ENCODE measurements around the gene LRRC74B. TPM values are rescaled to one million over a fixed set of nuclear protein-coding genes. Genes with fewer than 3 reads are reported as not detected.

The LRRC74B gene
- total and polyA plus RNA-seq, 12 donors: 0.07 to 0.32 (median 0.19) TPM; not detected in 8

DNA sequence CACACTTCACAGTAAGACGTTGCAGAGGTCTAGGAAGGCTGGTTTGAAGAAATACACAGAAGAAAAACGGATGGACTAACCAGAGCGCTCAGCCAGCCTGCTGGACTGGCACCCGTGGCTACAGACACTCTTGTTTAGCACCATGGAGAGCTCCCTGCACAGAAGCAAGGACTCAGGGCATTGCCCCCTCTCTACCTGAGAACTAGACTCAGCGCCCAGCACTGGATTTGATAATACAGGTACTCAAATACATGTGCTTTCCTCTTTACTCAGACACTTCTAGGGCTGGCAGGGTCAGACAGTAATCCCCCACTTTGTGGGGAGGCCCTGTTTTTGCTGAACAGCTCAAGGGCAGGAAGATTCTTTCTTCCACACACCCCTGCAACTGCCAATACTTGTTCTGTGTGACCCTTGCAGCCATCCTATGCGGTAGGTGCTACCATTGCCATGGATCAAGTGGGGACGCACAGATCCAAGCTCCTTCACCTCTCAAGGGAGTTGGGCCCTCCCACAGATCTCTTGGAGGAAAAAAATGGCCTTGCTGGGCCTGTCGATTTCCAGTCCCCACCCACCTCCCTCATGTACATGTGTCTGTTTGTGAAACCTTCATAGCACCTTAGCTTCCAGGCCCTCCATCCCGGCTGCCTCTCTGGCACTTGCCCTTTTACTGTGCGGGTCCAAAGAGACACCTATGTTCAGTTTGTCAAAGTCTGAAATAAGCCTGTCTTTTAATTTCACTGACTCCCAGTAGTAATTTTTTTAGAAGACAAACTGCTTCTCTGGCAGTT, 35.9 kb upstream of the LRRC74B start:
- WGBS, 4 donors: 55 to 56% (median 55%) methylated on average over 9 to 10 of the region's 10 CpGs
- intact Hi-C loops (cut with DNase I): no loop called here
- H3K4me1 ChIP-seq (replicated peaks in 1 of 2): peaks cover 6 to 15% of the 10 kb centered on the region in 2 donors

DNA sequence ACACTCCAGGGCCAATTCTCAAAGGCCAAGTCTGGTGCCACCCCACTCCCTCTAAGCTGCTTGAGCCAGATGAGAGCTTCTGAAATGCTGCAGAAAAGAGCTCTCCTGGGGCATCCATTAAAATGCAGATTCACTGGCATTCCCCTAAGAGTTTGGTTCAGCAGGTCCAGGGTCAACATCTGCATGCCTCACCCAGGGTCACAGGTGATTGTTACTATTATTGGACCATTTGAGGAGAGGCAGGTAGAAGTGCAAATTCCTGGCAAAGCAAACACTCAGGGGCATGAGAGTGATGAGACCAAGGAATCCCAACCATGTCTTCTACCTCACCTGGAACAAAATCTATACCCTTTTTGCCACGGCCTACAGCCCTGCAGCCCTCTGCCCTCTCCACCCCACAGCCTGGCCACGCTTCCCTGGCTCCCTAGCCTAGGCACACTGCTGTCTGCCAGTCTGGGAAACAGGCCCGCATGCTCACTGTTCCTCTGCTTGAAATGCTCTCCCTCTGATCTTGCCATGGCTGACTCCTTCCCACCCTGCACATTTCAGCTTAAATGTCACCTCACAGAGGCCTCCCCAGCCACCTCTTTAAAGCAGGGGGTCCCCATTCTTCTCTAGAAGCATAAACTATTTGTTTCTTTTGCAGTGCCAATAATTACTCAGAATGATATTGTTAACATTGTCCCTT, 35.2 kb upstream of the LRRC74B start:
- intact Hi-C loops (cut with DNase I): no loop called here

More for the DNA sequence above, 35.9 kb upstream of the LRRC74B start:
- no peaks in the 10 kb centered on the region for H3K9me3 ChIP-seq (replicated peaks in 1 of 3)
- TF ChIP-seq, protein P1, sequence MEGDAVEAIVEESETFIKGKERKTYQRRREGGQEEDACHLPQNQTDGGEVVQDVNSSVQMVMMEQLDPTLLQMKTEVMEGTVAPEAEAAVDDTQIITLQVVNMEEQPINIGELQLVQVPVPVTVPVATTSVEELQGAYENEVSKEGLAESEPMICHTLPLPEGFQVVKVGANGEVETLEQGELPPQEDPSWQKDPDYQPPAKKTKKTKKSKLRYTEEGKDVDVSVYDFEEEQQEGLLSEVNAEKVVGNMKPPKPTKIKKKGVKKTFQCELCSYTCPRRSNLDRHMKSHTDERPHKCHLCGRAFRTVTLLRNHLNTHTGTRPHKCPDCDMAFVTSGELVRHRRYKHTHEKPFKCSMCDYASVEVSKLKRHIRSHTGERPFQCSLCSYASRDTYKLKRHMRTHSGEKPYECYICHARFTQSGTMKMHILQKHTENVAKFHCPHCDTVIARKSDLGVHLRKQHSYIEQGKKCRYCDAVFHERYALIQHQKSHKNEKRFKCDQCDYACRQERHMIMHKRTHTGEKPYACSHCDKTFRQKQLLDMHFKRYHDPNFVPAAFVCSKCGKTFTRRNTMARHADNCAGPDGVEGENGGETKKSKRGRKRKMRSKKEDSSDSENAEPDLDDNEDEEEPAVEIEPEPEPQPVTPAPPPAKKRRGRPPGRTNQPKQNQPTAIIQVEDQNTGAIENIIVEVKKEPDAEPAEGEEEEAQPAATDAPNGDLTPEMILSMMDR (IDR thresholded peaks at IDR 0.05): no peak
- H3K36me3 ChIP-seq (replicated peaks in 1 of 2): no peaks in the 10 kb centered on the region
- H3K4me3 ChIP-seq: no peak overlapping the region
- no peaks in the 10 kb centered on the region for H3K27me3 ChIP-seq
- peak in 2 of 7 donors; percentile 32 to 41 for DNase-seq
- no peak overlapping the region for H3K27ac ChIP-seq

DNA sequence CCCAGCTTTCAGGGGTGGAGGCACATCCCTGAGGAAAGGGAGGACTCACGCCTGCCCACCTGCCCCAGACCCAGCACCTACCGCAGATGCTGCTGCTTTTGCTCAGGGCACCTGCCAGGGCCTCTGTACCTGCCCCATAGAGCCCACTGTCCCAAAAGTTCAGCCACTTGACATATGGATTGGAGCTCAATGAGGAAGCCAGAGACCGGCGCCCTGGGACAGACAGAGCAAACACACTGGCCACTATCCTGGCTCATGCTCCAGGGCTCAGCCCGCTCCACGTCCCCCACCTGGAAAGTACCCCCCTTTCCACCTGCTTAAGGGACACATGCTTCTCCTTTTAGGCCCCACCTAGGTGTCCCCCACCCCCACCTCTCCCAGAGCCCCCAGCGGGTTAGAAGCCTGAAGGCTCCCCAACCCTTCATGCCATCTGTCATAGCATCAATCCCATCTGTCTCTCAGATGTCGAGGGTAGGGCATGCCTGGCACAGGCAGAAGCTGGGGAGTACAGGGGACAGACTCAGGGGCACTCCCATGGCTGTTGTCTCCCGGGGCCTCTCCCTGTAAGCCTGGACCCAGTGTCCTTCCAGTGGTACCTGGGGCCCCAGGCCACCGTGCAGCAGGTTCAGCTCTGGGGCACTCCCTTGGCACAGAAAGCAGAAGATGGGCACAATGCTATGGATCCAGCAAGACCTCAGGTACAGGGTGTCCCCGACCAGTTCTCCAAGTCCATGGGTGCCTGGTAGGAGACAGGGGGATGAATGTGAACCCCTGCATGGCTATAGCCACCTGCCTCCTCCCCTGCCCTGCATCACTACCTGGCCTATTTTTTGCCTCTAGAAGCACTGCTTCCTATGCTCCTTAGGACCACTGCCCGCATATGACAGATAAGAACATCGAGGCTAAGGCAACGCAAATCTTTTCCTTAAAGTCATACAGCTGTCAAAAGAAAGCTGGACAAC, 33.0 kb upstream of the LRRC74B start:
- peak overlapping the region in 1 of 5 donors; percentile 73 for H3K27ac ChIP-seq
- peaks cover 15 to 18% of the 10 kb centered on the region in 2 donors for H3K4me1 ChIP-seq (replicated peaks in 1 of 2)
- H3K9me3 ChIP-seq (replicated peaks in 1 of 3): no peaks in the 10 kb centered on the region
- DNase-seq: no peak
- no peaks in the 10 kb centered on the region for H3K36me3 ChIP-seq (replicated peaks in 1 of 2)
- H3K27me3 ChIP-seq: no peaks in the 10 kb centered on the region
- WGBS, 4 donors: 77 to 83% (median 81%) methylated on average over 5 to 14 of the region's 14 CpGs
- intact Hi-C loops (cut with DNase I): no loop called here
- no peak overlapping the region for H3K4me3 ChIP-seq
- TF ChIP-seq, protein P1 (IDR thresholded peaks at IDR 0.05): no peak
- no peak for TF ChIP-seq POLR2A (IDR thresholded peaks at IDR 0.05)

More for the DNA sequence above, 35.2 kb upstream of the LRRC74B start:
- Histone ChIP-seq H3K27ac (no peak overlapping the region), H3K9me3 (replicated peaks in 1 of 3) (no peaks in the 10 kb centered on the region), H3K36me3 (replicated peaks in 1 of 2) (no peaks in the 10 kb centered on the region), H3K4me3 (no peak overlapping the region), H3K4me1 (replicated peaks in 1 of 2) (peaks cover 13 to 18% of the 10 kb centered on the region in 2 donors), H3K27me3 (no peaks in the 10 kb centered on the region)
- DNase-seq: no peak
- TF ChIP-seq, protein P1 (IDR thresholded peaks at IDR 0.05): no peak
- no peak for TF ChIP-seq POLR2A (IDR thresholded peaks at IDR 0.05)
- 78 to 91% (median 88%) methylated on average over 1 to 3 of the region's 3 CpGs for WGBS, 4 donors

All from adrenal gland (tissue), 12 donors.